OCI-LY7 (cell line): ENCODE results near the gene MAZ. TPM values are rescaled to one million over a fixed set of nuclear protein-coding genes. Genes with fewer than 3 reads are reported as not detected.

ENCODE experiments used
- BruUV-seq: library from RNA; stranded (reverse); fragments of 400-500 nt; replicated peaks from 2 replicates; lab custom pipeline; 2021; lab: Mats Ljungman, UMichigan
- CTCF ChIA-PET: fragments of 300-600 bp; sonication (Branson Sonifier 250); formaldehyde crosslinking; loops from one replicate; lab custom pipeline; 2022; ENCODE audit warnings: antibody characterized with exemption; ENCODE audit not compliant: unreplicated experiment; lab: Charles Lee
- POLR2A ChIA-PET: fragments of 300-600 bp; sonication (Branson Sonifier 250); formaldehyde crosslinking; loops from one replicate; lab custom pipeline; 2022; ENCODE audit warnings: antibody characterized with exemption; lab: Charles Lee
- DNase-seq: peaks from one replicate; pipeline ENCODE4 v3.0.0-alpha.2; 2015; ENCODE audit warnings: low spot score
- H2AFZ ChIP-seq: fragments of 200-600 bp; sonication (generic), shearing (Covaris generic); 2 replicates; pipeline ENCODE4 v1.6.1; 2014; ENCODE audit warnings: mild to moderate bottlenecking, antibody characterized with exemption, low read length, moderate library complexity
- H3K27ac ChIP-seq: fragments of 200-600 bp; sonication (generic); 2 replicates; pipeline ENCODE4 v1.5.1; 2014; ENCODE audit warnings: mixed run types, low read depth, mild to moderate bottlenecking, moderate library complexity, low read length, inconsistent platforms; ENCODE audit not compliant: poor library complexity, severe bottlenecking
- H3K36me3 ChIP-seq: fragments of 200-600 bp; sonication (generic); 2 replicates; pipeline ENCODE4 v1.6.1; 2014; ENCODE audit warnings: mild to moderate bottlenecking, antibody characterized with exemption, low read length, moderate library complexity, mixed read lengths; ENCODE audit not compliant: insufficient read depth
- H3K4me1 ChIP-seq: fragments of 200-600 bp; sonication (generic); 2 replicates; pipeline ENCODE4 v1.5.1; 2014; ENCODE audit warnings: mild to moderate bottlenecking, low read length; ENCODE audit not compliant: insufficient read depth, poor library complexity, severe bottlenecking
- H3K4me2 ChIP-seq: fragments of 200-600 bp; sonication (generic); 2 replicates; pipeline ENCODE4 v1.6.1; 2014; ENCODE audit warnings: mild to moderate bottlenecking, low read length
- H3K4me3 ChIP-seq: fragments of 200-600 bp; sonication (generic); 2 replicates; pipeline ENCODE4 v1.5.1; 2014; ENCODE audit warnings: mild to moderate bottlenecking, low read depth, low read length; ENCODE audit not compliant: poor library complexity, severe bottlenecking
- H3K79me2 ChIP-seq: fragments of 200-600 bp; sonication (generic); 2 replicates; pipeline ENCODE4 v1.6.1; 2016; ENCODE audit warnings: low read depth, mild to moderate bottlenecking, low read length, moderate library complexity, mixed read lengths; ENCODE audit not compliant: insufficient read depth
- H3K9me2 ChIP-seq: fragments of 200-600 bp; sonication (generic); 2 replicates; pipeline ENCODE4 v1.6.1; 2016; ENCODE audit warnings: mild to moderate bottlenecking, low read length, mixed read lengths; ENCODE audit not compliant: insufficient read depth
- H3K9me3 ChIP-seq: fragments of 200-600 bp; sonication (generic); 2 replicates; pipeline ENCODE4 v1.6.1; 2014; ENCODE audit warnings: mild to moderate bottlenecking, mixed run types, low read length, mixed read lengths
- H4K20me1 ChIP-seq: fragments of 200-600 bp; sonication (generic); 2 replicates; pipeline ENCODE4 v1.6.1; 2014; ENCODE audit warnings: mild to moderate bottlenecking, antibody characterized with exemption, low read length, moderate library complexity, mixed read lengths; ENCODE audit not compliant: insufficient read depth
- CTCF ChIP-seq: fragments of 200-600 bp; sonication (generic); conservative IDR thresholded peaks from 2 replicates; pipeline ENCODE4 v1.5.1; 2014; ENCODE audit warnings: mild to moderate bottlenecking, antibody characterized with exemption, low read length, moderate library complexity, mixed read lengths
- EZH2phosphoT487 ChIP-seq: fragments of 200-600 bp; sonication (generic); IDR thresholded peaks from 2 replicates; pipeline ENCODE4 v1.6.1; 2018; ENCODE audit warnings: low read depth, borderline replicate concordance, mild to moderate bottlenecking, mixed run types, antibody characterized with exemption, low read length, moderate library complexity, mixed read lengths
- intact Hi-C: fragments of 100-400 bp; cut with micrococcal nuclease; formaldehyde crosslinking; loops from one replicate; pipeline ENCODE4 v1.10.0; 2022; ENCODE audit not compliant: unreplicated experiment
- total RNA-seq, 2 experiments: library from RNA; depleted of rRNA in 1 of 2; stranded (reverse); fragments of >200 nt in 1 of 2; shearing (Covaris generic) in 1 of 2; gene quantifications; 2 replicates each; pipeline ENCODE4 v1.2.3, GENCODE V29; 2014 to 2022

MAZ gene
- total RNA-seq, 2 experiments from 2014 or later: 471 to 484 TPM

DNA sequence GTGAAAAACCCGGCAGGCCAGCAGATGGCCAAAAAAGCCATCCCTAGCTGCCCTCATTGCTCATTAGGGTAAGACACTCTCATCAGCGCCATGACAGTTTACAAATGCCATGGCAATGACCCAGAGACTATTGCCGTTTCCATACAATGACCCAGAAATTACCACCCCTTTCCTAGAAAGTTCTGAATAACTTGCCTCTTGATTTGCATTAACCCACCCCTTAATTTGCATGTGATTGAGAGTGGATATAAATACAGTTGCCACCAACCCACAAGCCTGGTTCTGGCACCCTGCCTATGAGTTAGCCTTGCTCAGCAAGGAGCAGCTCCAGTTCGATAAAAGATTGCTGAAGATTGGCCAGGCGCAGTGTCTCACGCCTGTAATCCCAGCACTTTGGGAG, 44.4 kb upstream of the MAZ start:
- Histone ChIP-seq H3K79me2 (no peaks in the 10 kb centered on the region), H3K36me3 (no peaks in the 10 kb centered on the region), H3K4me2 (no peak overlapping the region), H4K20me1 (no peaks in the 10 kb centered on the region), H2AFZ (no peak overlapping the region), H3K9me2 (no peaks in the 10 kb centered on the region), H3K4me3 (no peak overlapping the region), H3K9me3 (no peaks in the 10 kb centered on the region), H3K27ac (no peak overlapping the region), H3K4me1 (no peaks in the 10 kb centered on the region)
- ChIA-PET CTCF (no interaction called here), POLR2A (interaction anchor here (0.7 kb wide), 1 partner anchor 63 kb away, joined by 4 read pairs; no protein-coding TSS in a partner anchor)
- intact Hi-C loops: no loop called here
- no TSS peak for BruUV-seq
- DNase-seq: no peak
- TF ChIP-seq CTCF (no peak), EZH2phosphoT487 (no peak)

DNA sequence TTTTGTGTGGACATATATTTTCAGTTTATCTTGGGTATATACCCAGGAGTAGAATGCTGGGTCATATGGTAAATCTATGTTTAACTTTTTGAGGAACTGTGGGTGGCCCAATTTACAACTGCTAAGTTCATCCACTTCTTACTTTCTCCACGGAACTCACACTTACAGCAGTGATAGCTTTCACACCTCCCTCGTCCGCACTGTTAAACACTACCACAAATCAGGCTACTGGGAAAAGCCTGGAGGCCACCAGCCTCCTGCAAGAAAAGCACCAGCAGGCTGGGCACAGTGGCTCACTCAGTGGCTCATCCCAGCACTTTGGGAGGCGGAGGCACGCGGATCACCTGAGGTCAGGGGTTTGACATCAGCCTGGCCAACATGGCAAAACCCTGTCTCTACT, 43.0 kb upstream of the MAZ start:
- Histone ChIP-seq H2AFZ (no peak overlapping the region), H3K36me3 (no peaks in the 10 kb centered on the region), H3K4me2 (no peak overlapping the region), H3K27ac (no peak overlapping the region), H3K4me1 (no peaks in the 10 kb centered on the region), H3K9me3 (no peaks in the 10 kb centered on the region), H3K4me3 (no peak overlapping the region), H3K79me2 (no peaks in the 10 kb centered on the region), H4K20me1 (no peaks in the 10 kb centered on the region), H3K9me2 (no peaks in the 10 kb centered on the region)
- TF ChIP-seq EZH2phosphoT487 (no peak), CTCF (no peak)
- BruUV-seq: no TSS peak
- no peak for DNase-seq
- CTCF ChIA-PET: no interaction called here
- POLR2A ChIA-PET: interaction anchor here (0.6 kb wide), 2 partner anchors 12 to 106 kb away, joined by 3 to 7 read pairs; no protein-coding TSS in a partner anchor
- intact Hi-C loops: no loop called here

- no peaks in the 10 kb centered on the region for H3K9me3 ChIP-seq
- intact Hi-C loops: no loop called here
- H3K9me2 ChIP-seq: no peaks in the 10 kb centered on the region
- H3K27ac ChIP-seq: no peak overlapping the region
- BruUV-seq: no TSS peak
- H3K4me2 ChIP-seq: no peak overlapping the region
- H3K4me3 ChIP-seq: no peak overlapping the region
- H4K20me1 ChIP-seq: no peaks in the 10 kb centered on the region
- H3K4me1 ChIP-seq: no peaks in the 10 kb centered on the region
- DNase-seq: no peak
- ChIA-PET CTCF (no interaction called here), POLR2A (interaction anchor here (0.6 to 1.3 kb wide), 2 partner anchors 24 to 74 kb away, joined by 3 read pairs; no protein-coding TSS in a partner anchor)
- TF ChIP-seq EZH2phosphoT487 (no peak), CTCF (no peak)
- H2AFZ ChIP-seq: no peak overlapping the region
- no peaks in the 10 kb centered on the region for H3K36me3 ChIP-seq
- H3K79me2 ChIP-seq: no peaks in the 10 kb centered on the region
Observed at GRCh38 chr16:29765167-29766032, 40.9 kb upstream of the MAZ start.
